GM21447 (cell line): ENCODE measurements around the gene SNX8.

ENCODE experiments used
- ATAC-seq: cut with Tn5 transposase; IDR thresholded peaks from one replicate; pipeline ENCODE4 v1.9.1; 2021; ENCODE audit not compliant: unreplicated experiment

SNX8 gene

GRCh38 chr7:2224934-2225333 lies 89.3 kb downstream of the SNX8 start:
- no peak for ATAC-seq

- ATAC-seq: no peak
Measured at GRCh38 chr7:2224491-2224928, 89.7 kb downstream of the SNX8 start.

GRCh38 chr7:2223321-2223720 lies 90.9 kb downstream of the SNX8 start:
- no peak for ATAC-seq

GRCh38 chr7:2222516-2222915 lies 91.7 kb downstream of the SNX8 start:
- no peak for ATAC-seq

GRCh38 chr7:2220954-2221353 lies 93.3 kb downstream of the SNX8 start:
- no peak for ATAC-seq

GRCh38 chr7:2220506-2220905 lies 93.7 kb downstream of the SNX8 start:
- ATAC-seq: no peak

GRCh38 chr7:2220030-2220429 lies 94.2 kb downstream of the SNX8 start:
- ATAC-seq: no peak

GRCh38 chr7:2219606-2220005 lies 94.6 kb downstream of the SNX8 start:
- ATAC-seq: no peak

- ATAC-seq: no peak
Measured at GRCh38 chr7:2219136-2219535, 95.1 kb downstream of the SNX8 start.

- no peak for ATAC-seq
Measured at GRCh38 chr7:2218444-2218785, 95.8 kb downstream of the SNX8 start.

GRCh38 chr7:2217716-2218443 lies 96.4 kb downstream of the SNX8 start:
- no peak for ATAC-seq

GRCh38 chr7:2217206-2217605 lies 97.0 kb downstream of the SNX8 start:
- no peak for ATAC-seq

GRCh38 chr7:2215851-2216250 lies 98.4 kb downstream of the SNX8 start:
- ATAC-seq: no peak

- no peak for ATAC-seq
Measured at GRCh38 chr7:2214636-2215035, 99.6 kb downstream of the SNX8 start.

GRCh38 chr7:2213551-2214215 lies 100.6 kb downstream of the SNX8 start:
- ATAC-seq: no peak

- ATAC-seq: no peak
Measured at GRCh38 chr7:2212906-2213305, 101.3 kb downstream of the SNX8 start.

GRCh38 chr7:2211926-2212325 lies 102.3 kb downstream of the SNX8 start:
- ATAC-seq: no peak

- ATAC-seq: no peak
Measured at GRCh38 chr7:2211259-2211880, 102.9 kb downstream of the SNX8 start.

- no peak for ATAC-seq
Measured at GRCh38 chr7:2210551-2211258, 103.5 kb downstream of the SNX8 start.

- no peak for ATAC-seq
Measured at GRCh38 chr7:2209961-2210323, 104.3 kb downstream of the SNX8 start.

- ATAC-seq: no peak
Measured at GRCh38 chr7:2209146-2209960, 104.9 kb downstream of the SNX8 start.
